ENCODE results near the gene TOP1. TPM values are rescaled to one million over a fixed set of nuclear protein-coding genes. Genes with fewer than 3 reads are reported as not detected.

Gene TOP1
- total RNA-seq, 1 experiment from 2014 or later = 125 TPM

DNA sequence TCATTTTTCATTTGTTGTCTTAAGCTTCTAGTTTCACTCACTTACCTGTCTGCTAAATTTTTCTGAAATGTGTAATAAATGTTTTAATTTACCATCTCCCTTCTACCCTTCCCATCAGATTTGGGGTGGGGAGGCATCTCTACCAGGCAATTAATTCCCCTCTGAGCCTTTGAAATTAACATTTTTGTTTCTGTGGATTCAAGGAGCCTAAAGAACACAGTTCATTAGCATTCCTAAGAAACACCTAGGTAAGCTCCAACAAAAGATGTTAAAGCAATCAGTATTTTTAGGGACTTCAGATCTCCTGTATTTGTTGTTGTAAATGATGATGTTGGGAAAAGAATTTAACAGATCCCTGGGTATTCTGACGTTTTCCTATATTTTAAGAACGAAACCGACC lies 6.6 kb downstream of the TOP1 start:
- no peak overlapping the region for H3K4me3 ChIP-seq (ENCODE audit: low read depth, low read length, poor library complexity, severe bottlenecking)
- H3K4me1 ChIP-seq (ENCODE audit: insufficient read depth, low read length, poor library complexity, severe bottlenecking) = peaks cover 50% of the 10 kb centered on the region
- POLR2A ChIA-PET (ENCODE audit: low non-redundant PET) = no interaction called here
- no peaks in the 10 kb centered on the region for H3K27me3 ChIP-seq (replicated peaks; ENCODE audit: insufficient read depth, low read depth, low read length, poor library complexity)
- intact Hi-C loops (cut with micrococcal nuclease; ENCODE audit: unreplicated experiment) = no loop called here
- H3K36me3 ChIP-seq (ENCODE audit: insufficient read depth, low read length, poor library complexity, severe bottlenecking) = peaks cover 13% of the 10 kb centered on the region
- no peak for DNase-seq (ENCODE audit: low spot score)
- TF ChIP-seq, protein P1, sequence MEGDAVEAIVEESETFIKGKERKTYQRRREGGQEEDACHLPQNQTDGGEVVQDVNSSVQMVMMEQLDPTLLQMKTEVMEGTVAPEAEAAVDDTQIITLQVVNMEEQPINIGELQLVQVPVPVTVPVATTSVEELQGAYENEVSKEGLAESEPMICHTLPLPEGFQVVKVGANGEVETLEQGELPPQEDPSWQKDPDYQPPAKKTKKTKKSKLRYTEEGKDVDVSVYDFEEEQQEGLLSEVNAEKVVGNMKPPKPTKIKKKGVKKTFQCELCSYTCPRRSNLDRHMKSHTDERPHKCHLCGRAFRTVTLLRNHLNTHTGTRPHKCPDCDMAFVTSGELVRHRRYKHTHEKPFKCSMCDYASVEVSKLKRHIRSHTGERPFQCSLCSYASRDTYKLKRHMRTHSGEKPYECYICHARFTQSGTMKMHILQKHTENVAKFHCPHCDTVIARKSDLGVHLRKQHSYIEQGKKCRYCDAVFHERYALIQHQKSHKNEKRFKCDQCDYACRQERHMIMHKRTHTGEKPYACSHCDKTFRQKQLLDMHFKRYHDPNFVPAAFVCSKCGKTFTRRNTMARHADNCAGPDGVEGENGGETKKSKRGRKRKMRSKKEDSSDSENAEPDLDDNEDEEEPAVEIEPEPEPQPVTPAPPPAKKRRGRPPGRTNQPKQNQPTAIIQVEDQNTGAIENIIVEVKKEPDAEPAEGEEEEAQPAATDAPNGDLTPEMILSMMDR (conservative IDR thresholded peaks at IDR 0.05; ENCODE audit: low read depth, low read length) = no peak
- TF ChIP-seq EZH2 (IDR thresholded peaks at IDR 0.05; ENCODE audit: borderline replicate concordance, low read depth, low read length, poor library complexity, severe bottlenecking) = no peak
- no peaks in the 10 kb centered on the region for H3K9me3 ChIP-seq (ENCODE audit: low read depth, low read length, poor library complexity, severe bottlenecking)
- BruUV-seq (replicated peaks) = no TSS peak
- no peak overlapping the region for H3K27ac ChIP-seq (ENCODE audit: low read depth, low read length, poor library complexity, severe bottlenecking)
- CTCF ChIA-PET = no interaction called here

DNA sequence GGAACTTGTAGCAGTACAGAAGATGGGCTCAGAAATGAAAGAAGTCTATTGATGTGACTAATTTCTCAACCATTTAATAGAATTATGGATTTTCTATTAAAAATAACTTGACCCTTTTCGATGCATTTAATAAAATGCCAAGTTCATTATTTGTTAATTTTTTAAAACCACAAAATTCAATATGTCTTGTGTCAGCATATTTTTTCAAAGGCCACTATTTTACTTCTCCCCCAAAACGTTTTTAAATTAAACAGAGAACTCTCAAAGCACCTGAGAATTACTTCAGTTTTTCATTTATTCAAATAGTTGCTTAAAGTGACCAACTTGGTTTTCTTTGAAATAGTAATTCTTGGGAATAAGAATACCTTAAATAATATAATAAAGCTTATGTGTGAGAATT lies 8.6 kb downstream of the TOP1 start:
- Histone ChIP-seq H3K4me3 (ENCODE audit: low read depth, low read length, poor library complexity, severe bottlenecking) (no peak overlapping the region), H3K27ac (ENCODE audit: low read depth, low read length, poor library complexity, severe bottlenecking) (no peak overlapping the region), H3K4me1 (ENCODE audit: insufficient read depth, low read length, poor library complexity, severe bottlenecking) (peaks cover 30% of the 10 kb centered on the region), H3K27me3 (replicated peaks; ENCODE audit: insufficient read depth, low read depth, low read length, poor library complexity) (no peaks in the 10 kb centered on the region), H3K9me3 (ENCODE audit: low read depth, low read length, poor library complexity, severe bottlenecking) (no peaks in the 10 kb centered on the region), H3K36me3 (ENCODE audit: insufficient read depth, low read length, poor library complexity, severe bottlenecking) (peaks cover 13% of the 10 kb centered on the region)
- intact Hi-C loops (cut with micrococcal nuclease; ENCODE audit: unreplicated experiment) = no loop called here
- no TSS peak for BruUV-seq (replicated peaks)
- CTCF ChIA-PET = no interaction called here
- POLR2A ChIA-PET (ENCODE audit: low non-redundant PET) = no interaction called here
- TF ChIP-seq, protein P1 (conservative IDR thresholded peaks at IDR 0.05; ENCODE audit: low read depth, low read length) = no peak
- no peak for TF ChIP-seq EZH2 (IDR thresholded peaks at IDR 0.05; ENCODE audit: borderline replicate concordance, low read depth, low read length, poor library complexity, severe bottlenecking)
- DNase-seq (ENCODE audit: low spot score) = no peak

DNA sequence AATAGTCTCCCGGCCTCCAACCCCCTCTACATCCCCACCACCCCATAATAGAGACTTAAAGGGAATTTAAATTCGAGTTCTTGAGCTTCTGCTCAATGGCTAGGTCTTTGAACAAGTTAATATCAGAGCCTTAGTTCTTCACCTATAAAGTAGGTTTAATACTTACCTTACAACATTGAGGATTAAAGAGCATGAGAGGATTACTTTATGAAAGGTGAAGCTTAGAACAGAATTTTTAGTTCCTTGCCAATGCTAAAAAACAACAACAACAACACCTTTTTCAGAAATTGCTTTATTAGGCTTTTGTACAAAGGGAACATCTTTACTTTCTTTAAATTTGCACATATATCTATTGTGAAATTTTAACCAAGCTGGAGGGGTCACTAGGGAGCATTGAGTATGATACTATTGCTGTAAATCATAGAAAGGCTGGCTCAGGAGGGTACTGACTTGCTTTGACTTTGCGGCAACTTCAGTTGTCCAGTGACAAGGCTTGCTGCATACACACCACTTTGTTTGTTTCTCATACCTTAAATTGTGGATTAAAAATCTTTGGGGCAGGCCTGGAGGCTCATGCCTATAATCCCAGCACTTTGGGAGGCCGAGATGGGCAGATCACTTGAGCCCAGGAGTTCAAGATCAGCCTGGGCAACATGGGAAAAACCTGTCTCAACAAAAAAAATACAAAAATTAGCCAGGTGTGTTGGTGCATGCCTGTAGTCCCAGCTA lies 9.7 kb downstream of the TOP1 start:
- Histone ChIP-seq H3K9me3 (ENCODE audit: low read depth, low read length, poor library complexity, severe bottlenecking) (no peaks in the 10 kb centered on the region), H3K4me3 (ENCODE audit: low read depth, low read length, poor library complexity, severe bottlenecking) (no peak overlapping the region), H3K4me1 (ENCODE audit: insufficient read depth, low read length, poor library complexity, severe bottlenecking) (peaks cover 19% of the 10 kb centered on the region), H3K36me3 (ENCODE audit: insufficient read depth, low read length, poor library complexity, severe bottlenecking) (peaks cover 13% of the 10 kb centered on the region), H3K27me3 (replicated peaks; ENCODE audit: insufficient read depth, low read depth, low read length, poor library complexity) (no peaks in the 10 kb centered on the region), H3K27ac (ENCODE audit: low read depth, low read length, poor library complexity, severe bottlenecking) (no peak overlapping the region)
- ChIA-PET CTCF (interaction anchor here (1.1 kb wide), 1 partner anchor 48 kb away, joined by 3 read pairs; no protein-coding TSS in a partner anchor), POLR2A (ENCODE audit: low non-redundant PET) (no interaction called here)
- DNase-seq (ENCODE audit: low spot score) = no peak
- intact Hi-C loops (cut with micrococcal nuclease; ENCODE audit: unreplicated experiment) = no loop called here
- no TSS peak for BruUV-seq (replicated peaks)
- TF ChIP-seq EZH2 (IDR thresholded peaks at IDR 0.05; ENCODE audit: borderline replicate concordance, low read depth, low read length, poor library complexity, severe bottlenecking) = no peak
- TF ChIP-seq, protein P1 (conservative IDR thresholded peaks at IDR 0.05; ENCODE audit: low read depth, low read length) = no peak
